Left renal cortex interstitium (tissue), 4 donors: ENCODE results near the gene FAM98C. TPM values are rescaled to one million over a fixed set of nuclear protein-coding genes. Genes with fewer than 3 reads are reported as not detected.
"Not testable (repeated sequence)": the region's sequence is repeated elsewhere in the genome, so short reads cannot be mapped to it uniquely, and the experiment has no call there.

Source experiments
- DNase-seq, 4 donors: peaks; one replicate each; pipeline ENCODE4 v3.0.0-alpha.2; 2013; ENCODE audit warnings: low read depth in 4 of 4, low spot score in 2 of 4, missing footprints in 1 of 4
- polyA plus RNA-seq, 4 donors: library from polyadenylated mRNA; unstranded; fragments of 120-200 nt; gene quantifications; one replicate each; pipeline ENCODE4 v1.2.1, GENCODE V29; 2013; ENCODE audit not compliant: insufficient read length in 4 of 4

FAM98C gene
- 10 to 100 TPM; 12.2 to 20.2 (median 18.6) TPM for polyA plus RNA-seq

GRCh38 chr19:38402967-38403674 lies at the start of gene FAM98C:
Gene FAM98C (plus strand): TSS chr19:38403093. CDS start chr19:38403154, 61 bp downstream.
- DNase-seq, result peak; percentile 82 to 95 (median 92)

GRCh38 chr19:38355728-38356725 lies 46.9 kb upstream of the FAM98C start:
- DNase-seq, result no peak

- DNase-seq, result no peak
These were observed 44.8 kb upstream of the FAM98C start for GRCh38 chr19:38358071-38358470.

- DNase-seq, result no peak
These were observed 43.5 kb upstream of the FAM98C start for GRCh38 chr19:38359242-38360021.

- no peak for DNase-seq
These were observed 42.5 kb upstream of the FAM98C start for GRCh38 chr19:38360351-38360750.

GRCh38 chr19:38360839-38361631 lies 41.9 kb upstream of the FAM98C start:
- DNase-seq, result no peak

GRCh38 chr19:38361633-38362075 lies 41.2 kb upstream of the FAM98C start:
- peak in 2 of 4 donors; percentile 59 to 71 for DNase-seq

GRCh38 chr19:38362076-38362945 lies 40.6 kb upstream of the FAM98C start:
- peak in 3 of 4 donors; percentile 38 to 72 (median 51) for DNase-seq

GRCh38 chr19:38362946-38363688 lies 39.8 kb upstream of the FAM98C start:
- not testable (repeated sequence) for DNase-seq

- no peak for DNase-seq
These were observed 35.9 kb upstream of the FAM98C start for GRCh38 chr19:38367041-38367440.

GRCh38 chr19:38369584-38369983 lies 33.3 kb upstream of the FAM98C start:
- no peak for DNase-seq

- no peak for DNase-seq
These were observed 32.6 kb upstream of the FAM98C start for GRCh38 chr19:38370299-38370698.

- DNase-seq, result no peak
These were observed 31.8 kb upstream of the FAM98C start for GRCh38 chr19:38371081-38371480.

GRCh38 chr19:38373907-38374331 lies 29.0 kb upstream of the FAM98C start:
- DNase-seq, result no peak

GRCh38 chr19:38374332-38375097 lies 28.4 kb upstream of the FAM98C start, which contains the start of gene PSMD8:
Gene PSMD8 (plus strand): TSS chr19:38374571. CDS start chr19:38374602, 31 bp downstream.
- peak; percentile 92 to 98 (median 96) for DNase-seq

GRCh38 chr19:38375098-38375493 lies 27.8 kb upstream of the FAM98C start:
- no peak for DNase-seq

GRCh38 chr19:38375748-38376147 lies 27.1 kb upstream of the FAM98C start:
- DNase-seq, result no peak
